CD4-positive, alpha-beta memory T cell (primary cell): ENCODE measurements around the gene SUZ12. TPM values are rescaled to one million over a fixed set of nuclear protein-coding genes. Genes with fewer than 3 reads are reported as not detected.
A peak's percentile ranks its signal among the peaks of the same experiment; 100 is the strongest.
"Not testable (repeated sequence)": the region's sequence is repeated elsewhere in the genome, so short reads cannot be mapped to it uniquely, and the experiment has no call there.

Experiments
- CTCF ChIA-PET: fragments of 350-600 bp; sonication (Branson Sonifier 250); formaldehyde crosslinking; loops from one replicate; lab custom pipeline; 2021; ENCODE audit warnings: inconsistent platforms; ENCODE audit not compliant: partially characterized antibody; lab: Charles Lee
- POLR2A ChIA-PET: fragments of 350-600 bp; sonication (Branson Sonifier 250); formaldehyde crosslinking; loops from one replicate; lab custom pipeline; 2021; ENCODE audit not compliant: partially characterized antibody; lab: Charles Lee
- DNase-seq, 5 donors: peaks; one replicate each; pipeline versions ENCODE4 v3.0.0 to v3.0.0-alpha.2; 2020 to 2022; ENCODE audit warnings: mixed read lengths in 1 of 5
- H3K27ac ChIP-seq: one replicate; pipeline ENCODE4 v1.7.0; 2013; ENCODE audit warnings: low read depth, low read length
- H3K27me3 ChIP-seq: 2 replicates; pipeline ENCODE4 v1.7.0; 2013; ENCODE audit warnings: mild to moderate bottlenecking, low read length, moderate library complexity; ENCODE audit not compliant: insufficient read depth
- H3K36me3 ChIP-seq: 2 replicates; pipeline ENCODE4 v1.7.0; 2013; ENCODE audit warnings: mild to moderate bottlenecking, low read length, moderate library complexity; ENCODE audit not compliant: insufficient read depth
- H3K4me1 ChIP-seq: 2 replicates; pipeline ENCODE4 v1.7.0; 2013; ENCODE audit warnings: mild to moderate bottlenecking, low read length, moderate library complexity; ENCODE audit not compliant: insufficient read depth
- H3K4me3 ChIP-seq, 2 donors: one replicate each; pipeline ENCODE4 v1.7.0; 2013; ENCODE audit warnings: low read length in 2 of 2, mild to moderate bottlenecking in 1 of 2
- H3K9me3 ChIP-seq, 2 donors: one replicate each; pipeline ENCODE4 v1.7.0; 2013; ENCODE audit warnings: low read length in 2 of 2, control low read depth in 1 of 2; ENCODE audit not compliant: control insufficient read depth in 1 of 2
- H3K27ac Mint-ChIP-seq, 7 donors: one replicate each; pipeline ENCODE4 v1.8.0; 2020 to 2021; ENCODE audit warnings: mixed read lengths in 7 of 7, mild to moderate bottlenecking in 6 of 7, inconsistent platforms in 3 of 7, moderate library complexity in 3 of 7
- H3K27me3 Mint-ChIP-seq, 2 donors: one replicate each; pipeline ENCODE4 v1.8.0; 2020 to 2021; ENCODE audit warnings: mixed read lengths in 2 of 2
- H3K36me3 Mint-ChIP-seq, 2 donors: one replicate each; pipeline ENCODE4 v1.8.0; 2020 to 2021; ENCODE audit warnings: mixed read lengths in 2 of 2, inconsistent platforms in 1 of 2, mild to moderate bottlenecking in 1 of 2
- H3K4me1 Mint-ChIP-seq, 4 donors: one replicate each; pipeline ENCODE4 v1.8.0; 2020 to 2021; ENCODE audit warnings: mixed read lengths in 4 of 4, mild to moderate bottlenecking in 1 of 4
- H3K4me3 Mint-ChIP-seq, 8 donors: one replicate each; pipeline ENCODE4 v1.8.0; 2020 to 2021; ENCODE audit warnings: mixed read lengths in 8 of 8, mild to moderate bottlenecking in 7 of 8, moderate library complexity in 6 of 8, inconsistent platforms in 3 of 8
- H3K9me3 Mint-ChIP-seq, 8 donors: one replicate each; pipeline ENCODE4 v1.8.0; 2020 to 2021; ENCODE audit warnings: mixed read lengths in 8 of 8, mild to moderate bottlenecking in 5 of 8, inconsistent platforms in 3 of 8, moderate library complexity in 1 of 8
- intact Hi-C: fragments of 100-400 bp; cut with micrococcal nuclease; formaldehyde crosslinking; loops from one replicate; pipeline ENCODE4 v1.15.1; 2023
- polyA plus RNA-seq, 2 donors: library from polyadenylated mRNA; unstranded; fragments of 300-500 nt; fragmentation: Illumina TruSeq; gene quantifications; one replicate each; pipeline ENCODE4 v1.2.3, GENCODE V29; 2021
- total RNA-seq, 2 experiments: library from RNA; stranded (reverse); gene quantifications; one replicate each; pipeline ENCODE4 v1.2.3, GENCODE V29; 2021

Gene SUZ12
- total RNA-seq = 10 to 100 TPM; 34.5 to 34.7 TPM
- 10 to 100 TPM; 17.1 to 19.2 TPM for polyA plus RNA-seq

DNA sequence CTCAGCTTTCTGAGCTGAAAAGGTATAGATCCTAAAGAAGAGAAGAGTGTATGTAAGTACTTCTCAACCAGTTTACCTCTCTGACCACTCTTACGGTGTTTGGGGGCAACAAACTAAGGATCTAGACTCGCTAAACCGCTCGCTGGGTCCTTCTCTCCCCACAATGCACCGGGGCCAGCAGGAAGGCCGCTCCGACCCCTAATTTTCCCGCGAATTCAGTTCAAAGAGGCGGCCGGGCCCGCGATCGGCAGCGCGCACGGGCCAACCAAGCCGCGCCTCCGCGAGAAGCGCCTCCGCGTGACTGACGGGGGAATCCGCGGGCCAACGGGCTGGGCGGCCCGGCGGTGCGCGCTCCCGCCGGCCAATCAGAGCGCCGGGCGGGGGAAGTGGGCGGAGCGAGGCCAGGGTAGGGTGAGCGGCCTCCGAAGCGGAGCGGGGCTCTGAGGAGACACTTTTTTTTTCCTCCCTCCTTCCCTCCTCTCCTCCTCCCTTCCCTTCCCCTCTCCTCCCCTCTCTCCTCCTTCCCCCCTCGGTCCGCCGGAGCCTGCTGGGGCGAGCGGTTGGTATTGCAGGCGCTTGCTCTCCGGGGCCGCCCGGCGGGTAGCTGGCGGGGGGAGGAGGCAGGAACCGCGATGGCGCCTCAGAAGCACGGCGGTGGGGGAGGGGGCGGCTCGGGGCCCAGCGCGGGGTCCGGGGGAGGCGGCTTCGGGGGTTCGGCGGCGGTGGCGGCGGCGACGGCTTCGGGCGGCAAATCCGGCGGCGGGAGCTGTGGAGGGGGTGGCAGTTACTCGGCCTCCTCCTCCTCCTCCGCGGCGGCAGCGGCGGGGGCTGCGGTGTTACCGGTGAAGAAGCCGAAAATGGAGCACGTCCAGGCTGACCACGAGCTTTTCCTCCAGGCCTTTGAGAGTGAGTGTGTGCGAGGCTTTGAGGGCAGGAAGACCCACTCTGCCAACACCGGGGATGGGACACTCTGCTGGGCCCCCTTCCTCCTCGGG lies at the start of gene SUZ12:
SUZ12 (plus strand) TSS at position 393 of the 995 bp plus-strand sequence; CDS start at position 633, 240 bp downstream.
- H3K27ac ChIP-seq = peak within 1 kb of the TSS; percentile 58
- H3K9me3 Mint-ChIP-seq, H3K36me3 ChIP-seq, H3K36me3 Mint-ChIP-seq, H3K27me3 ChIP-seq, H3K9me3 ChIP-seq, H3K27me3 Mint-ChIP-seq: not testable (repeated sequence)
- Mint-ChIP-seq H3K27ac (peak within 1 kb of the TSS; percentile 84 to 96 (median 94)), H3K4me1 (peaks cover 8 to 21% (median 17%) of the 10 kb centered on the region in 4 donors), H3K4me3 (peak within 1 kb of the TSS; percentile 88 to 94 (median 90))
- intact Hi-C loops = loop anchor here (1.0 to 5.0 kb wide), 2 partner anchors 36 to 70 kb away; partner anchors contain the start of genes LRRC37B and UTP6
- POLR2A ChIA-PET = interaction anchor here (0.6 to 1.4 kb wide), 6 partner anchors 15 to 191 kb away, joined by 3 to 4 read pairs (median 3); partner anchors contain the start of genes LRRC37B and UTP6
- CTCF ChIA-PET = interaction anchor here (0.6 to 0.9 kb wide), 2 partner anchors 69 to 574 kb away, joined by 3 to 4 read pairs; no protein-coding TSS in a partner anchor
- peak; percentile 85 to 91 (median 88) for DNase-seq
- H3K4me3 ChIP-seq = peak within 1 kb of the TSS in 1 of 2 donors; percentile 54
- H3K4me1 ChIP-seq = peaks cover 19% of the 10 kb centered on the region

DNA sequence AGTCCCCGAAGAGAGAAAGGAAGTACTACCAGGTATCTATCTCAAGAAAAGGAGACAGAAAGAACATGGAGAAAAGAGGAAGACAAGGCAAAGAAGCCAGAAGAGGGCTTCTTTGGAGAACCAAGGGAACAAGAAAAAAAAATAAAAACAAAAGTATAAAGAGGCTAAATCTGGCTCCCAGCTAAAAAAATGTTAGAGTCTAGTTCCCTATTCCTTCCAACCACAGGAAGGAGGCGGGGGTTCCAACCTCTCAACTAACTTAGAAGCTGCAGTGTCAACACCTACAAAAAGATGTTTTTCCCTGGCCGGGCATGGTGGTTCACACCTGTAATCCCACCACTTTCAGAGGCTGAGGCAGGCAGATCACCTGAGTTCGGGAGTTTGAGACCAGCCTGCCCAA lies 48.7 kb upstream of the SUZ12 start:
- intact Hi-C loops = no loop called here
- Histone ChIP-seq H3K36me3 (peaks cover 55% of the 10 kb centered on the region), H3K9me3 (no peaks in the 10 kb centered on the region), H3K27me3 (no peaks in the 10 kb centered on the region), H3K27ac (no peak overlapping the region), H3K4me3 (no peak overlapping the region), H3K4me1 (no peaks in the 10 kb centered on the region)
- Mint-ChIP-seq H3K4me3 (no peak overlapping the region), H3K9me3 (no peaks in the 10 kb centered on the region), H3K27ac (peak overlapping the region in 2 of 7 donors; percentile 42 to 68), H3K27me3 (no peaks in the 10 kb centered on the region), H3K4me1 (no peaks in the 10 kb centered on the region), H3K36me3 (peaks cover 35 to 54% of the 10 kb centered on the region in 2 donors)
- no peak for DNase-seq
- ChIA-PET CTCF (interaction anchor here (1.7 kb wide), 1 partner anchor 13 kb away, joined by 6 read pairs; the partner anchor contains the start of gene UTP6), POLR2A (no interaction called here)

DNA sequence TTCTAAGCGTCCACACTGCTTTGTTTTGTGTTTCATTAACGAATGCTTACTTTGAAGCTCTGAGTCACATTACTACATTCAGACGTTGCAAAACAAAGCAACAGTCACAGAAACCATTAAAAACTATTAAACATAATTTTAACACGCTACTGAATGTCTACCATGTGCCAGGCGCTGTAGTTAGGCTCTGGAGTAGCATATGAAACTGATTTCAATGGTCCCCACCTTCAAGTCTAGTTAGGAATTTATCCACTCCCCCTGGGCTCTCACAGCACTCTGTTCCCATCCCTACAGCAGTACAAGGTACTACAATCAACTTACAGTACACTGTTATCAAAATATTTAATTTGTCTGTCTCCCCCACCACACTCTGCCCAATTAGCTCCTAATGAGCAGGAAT lies 35.9 kb upstream of the SUZ12 start:
- Mint-ChIP-seq H3K4me3 (no peak overlapping the region), H3K36me3 (peaks cover 12 to 17% of the 10 kb centered on the region in 2 donors), H3K9me3 (no peaks in the 10 kb centered on the region), H3K27me3 (no peaks in the 10 kb centered on the region), H3K4me1 (peaks cover 0 to 9% (median 7%) of the 10 kb centered on the region in 4 donors), H3K27ac (peak overlapping the region in 1 of 7 donors; percentile 55)
- DNase-seq = no peak
- Histone ChIP-seq H3K4me3 (peak overlapping the region; percentile 54 to 99), H3K4me1 (peaks cover 20% of the 10 kb centered on the region), H3K27ac (peak overlapping the region; percentile 79), H3K9me3 (no peaks in the 10 kb centered on the region), H3K27me3 (no peaks in the 10 kb centered on the region), H3K36me3 (peaks cover 23% of the 10 kb centered on the region)
- CTCF ChIA-PET = interaction anchor here (0.9 to 2.4 kb wide), 6 partner anchors 8 to 240 kb away, joined by 3 to 6 read pairs (median 4); no protein-coding TSS in a partner anchor
- intact Hi-C loops = loop anchor here (1.0 kb wide), 2 partner anchors 36 to 42 kb away; partner anchors contain the start of genes COPRS and SUZ12
- POLR2A ChIA-PET = interaction anchor here (0.8 to 1.4 kb wide), 9 partner anchors 14 to 977 kb away, joined by 3 to 5 read pairs (median 4); partner anchors contain the start of genes COPRS, LRRC37B, PSMD11 and RHOT1

DNA sequence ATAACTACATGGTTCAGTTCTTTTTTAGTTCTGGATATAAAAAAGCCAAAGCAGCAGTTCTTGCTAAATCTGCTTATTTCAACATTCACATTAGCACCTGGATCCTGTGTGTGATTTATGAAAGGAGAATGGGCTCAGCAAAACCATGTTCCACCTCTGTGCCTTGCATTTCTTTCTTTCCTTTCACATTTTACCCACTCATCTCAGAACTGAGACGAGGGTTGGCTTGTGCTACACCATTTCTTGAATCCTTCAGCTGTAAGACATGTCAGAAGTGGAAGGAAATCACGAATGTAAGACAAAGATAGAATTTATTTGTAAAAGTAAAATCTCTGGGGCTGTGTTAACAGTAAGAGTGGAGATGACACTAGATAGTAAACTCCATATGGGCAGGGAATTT lies 34.1 kb upstream of the SUZ12 start:
- CTCF ChIA-PET = interaction anchor here (0.7 to 2.4 kb wide), 2 partner anchors 14 to 236 kb away, joined by 3 to 6 read pairs; no protein-coding TSS in a partner anchor
- H3K9me3 Mint-ChIP-seq = no peaks in the 10 kb centered on the region
- Histone ChIP-seq H3K36me3 (peaks cover 17% of the 10 kb centered on the region), H3K4me1 (peaks cover 20% of the 10 kb centered on the region), H3K4me3 (no peak overlapping the region), H3K9me3 (no peaks in the 10 kb centered on the region), H3K27me3 (no peaks in the 10 kb centered on the region), H3K27ac (no peak overlapping the region)
- peaks cover 3 to 7% of the 10 kb centered on the region in 2 donors for H3K36me3 Mint-ChIP-seq
- peaks cover 0 to 8% (median 6%) of the 10 kb centered on the region in 4 donors for H3K4me1 Mint-ChIP-seq
- H3K27me3 Mint-ChIP-seq = peaks cover 0 to 4% of the 10 kb centered on the region in 2 donors
- POLR2A ChIA-PET = interaction anchor here (0.8 to 1.2 kb wide), 2 partner anchors 12 to 34 kb away, joined by 3 read pairs; partner anchors contain the start of gene SUZ12
- intact Hi-C loops = no loop called here
- DNase-seq = no peak
- peak overlapping the region in 1 of 8 donors; percentile 28 for H3K4me3 Mint-ChIP-seq
- no peak overlapping the region for H3K27ac Mint-ChIP-seq

DNA sequence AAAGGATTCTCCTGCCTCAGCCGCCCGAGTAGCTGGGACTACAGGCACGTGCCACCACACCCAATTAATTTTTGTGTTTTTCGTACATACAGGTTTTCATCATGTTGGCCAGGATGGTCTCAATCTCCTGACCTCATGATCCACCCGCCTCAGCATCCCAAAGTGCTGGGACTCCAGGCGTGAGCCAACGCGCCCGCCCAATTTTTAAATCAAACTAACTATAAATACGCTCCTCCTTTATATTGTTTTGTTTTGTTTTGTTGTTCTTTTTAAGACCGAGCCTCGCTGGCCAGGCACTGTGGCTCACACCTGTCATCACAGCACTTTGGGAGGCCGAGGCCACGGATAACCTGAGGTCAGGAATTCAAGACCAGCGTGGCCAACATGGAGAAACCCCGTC lies 33.4 kb upstream of the SUZ12 start:
- Mint-ChIP-seq H3K4me1 (peaks cover 0 to 5% (median 3%) of the 10 kb centered on the region in 4 donors), H3K36me3 (peaks cover 0 to 3% of the 10 kb centered on the region in 2 donors), H3K27me3 (peaks cover 0 to 4% of the 10 kb centered on the region in 2 donors), H3K4me3 (peak overlapping the region in 1 of 8 donors; percentile 54), H3K27ac (no peak overlapping the region), H3K9me3 (no peaks in the 10 kb centered on the region)
- POLR2A ChIA-PET = interaction anchor here (1.2 kb wide), 1 partner anchor 13 kb away, joined by 3 read pairs; no protein-coding TSS in a partner anchor
- H3K36me3 ChIP-seq = peaks cover 12% of the 10 kb centered on the region
- H3K4me3 ChIP-seq = no peak overlapping the region
- no peak overlapping the region for H3K27ac ChIP-seq
- CTCF ChIA-PET = no interaction called here
- intact Hi-C loops = no loop called here
- no peak for DNase-seq
- H3K27me3 ChIP-seq = no peaks in the 10 kb centered on the region
- no peaks in the 10 kb centered on the region for H3K9me3 ChIP-seq
- peaks cover 20% of the 10 kb centered on the region for H3K4me1 ChIP-seq

DNA sequence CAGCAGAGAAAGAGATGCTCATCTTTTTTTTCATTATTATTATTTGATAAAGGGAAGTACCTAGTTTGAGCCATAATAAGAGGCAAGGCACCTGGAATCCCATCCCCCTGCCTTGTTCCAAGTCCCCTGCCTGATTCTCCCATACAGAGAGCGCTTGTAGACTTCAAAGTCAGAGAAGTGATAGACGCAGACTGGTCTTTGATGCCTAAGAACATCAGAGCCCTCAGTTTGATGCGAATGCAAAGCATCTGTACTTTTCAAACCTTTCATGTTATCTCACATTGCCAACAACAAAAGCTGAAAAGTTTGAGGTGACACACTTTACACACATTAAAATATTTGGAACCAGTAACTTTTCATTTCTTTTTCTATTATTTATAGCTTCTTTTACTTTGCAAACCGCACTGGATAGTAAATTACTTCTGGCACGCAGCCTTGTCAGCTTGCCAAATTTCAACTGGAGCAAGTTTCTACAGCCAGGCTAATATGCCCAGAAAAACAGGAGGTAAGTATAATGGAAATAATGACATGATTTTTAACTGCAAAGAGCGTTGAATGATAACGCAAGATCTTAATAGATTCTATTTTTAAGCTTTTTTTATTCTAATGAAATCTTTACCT lies 29.4 kb upstream of the SUZ12 start:
- no peaks in the 10 kb centered on the region for H3K9me3 Mint-ChIP-seq
- Histone ChIP-seq H3K36me3 (no peaks in the 10 kb centered on the region), H3K9me3 (no peaks in the 10 kb centered on the region), H3K4me3 (no peak overlapping the region), H3K4me1 (no peaks in the 10 kb centered on the region), H3K27me3 (peaks cover 5% of the 10 kb centered on the region), H3K27ac (no peak overlapping the region)
- intact Hi-C loops = no loop called here
- H3K27ac Mint-ChIP-seq = no peak overlapping the region
- peaks cover 3 to 13% of the 10 kb centered on the region in 2 donors for H3K27me3 Mint-ChIP-seq
- no peak overlapping the region for H3K4me3 Mint-ChIP-seq
- DNase-seq = peak in 2 of 5 donors; percentile 8 to 9
- H3K36me3 Mint-ChIP-seq = no peaks in the 10 kb centered on the region
- CTCF ChIA-PET = no interaction called here
- peaks cover 0 to 4% (median 1%) of the 10 kb centered on the region in 4 donors for H3K4me1 Mint-ChIP-seq
- POLR2A ChIA-PET = interaction anchor here (0.7 kb wide), 1 partner anchor 29 kb away, joined by 3 read pairs; the partner anchor contains the start of gene SUZ12
